ENCODE data around the gene CSN1S1. TPM values are rescaled to one million over a fixed set of nuclear protein-coding genes. Genes with fewer than 3 reads are reported as not detected.

CSN1S1 gene
- total and polyA plus RNA-seq, 2 of the 13 experiments (the other 11 are each of a cell fraction or from before 2014, with no cell fraction given), result not detected

GRCh38 chr4:69984030-69984443, 53.2 kb downstream of the CSN1S1 start (continued):
- TF ChIP-seq ZNF256 (CRISPR knock-in tag; conservative IDR thresholded peaks at IDR 0.05) (no peak), MYPOP (CRISPR knock-in tag; IDR thresholded peaks at IDR 0.05) (no peak), TBX3 (IDR thresholded peaks at IDR 0.05; ENCODE audit: borderline replicate concordance) (no peak), ZMYM3 (CRISPR knock-in tag; IDR thresholded peaks at IDR 0.05) (peak; percentile 60; the same call in 1 of the 2 replicates), MXD4 (CRISPR knock-in tag; IDR thresholded peaks at IDR 0.05) (no peak), GFI1 (CRISPR knock-in tag; IDR thresholded peaks at IDR 0.05; ENCODE audit: borderline replicate concordance) (0 out of 2 replicates have a peak, but pooled peaks have one; percentile 27), THAP11 (CRISPR knock-in tag; IDR thresholded peaks at IDR 0.05) (no peak; the same call in 1 of the 2 replicates), ELF3 (CRISPR knock-in tag; IDR thresholded peaks at IDR 0.05) (peak; percentile 53; the same call in 1 of the 2 replicates), HOXA5 (CRISPR knock-in tag; IDR thresholded peaks at IDR 0.05) (peak; percentile 42; the same call in 1 of the 2 replicates)
- TF ChIP-seq, protein P1, sequence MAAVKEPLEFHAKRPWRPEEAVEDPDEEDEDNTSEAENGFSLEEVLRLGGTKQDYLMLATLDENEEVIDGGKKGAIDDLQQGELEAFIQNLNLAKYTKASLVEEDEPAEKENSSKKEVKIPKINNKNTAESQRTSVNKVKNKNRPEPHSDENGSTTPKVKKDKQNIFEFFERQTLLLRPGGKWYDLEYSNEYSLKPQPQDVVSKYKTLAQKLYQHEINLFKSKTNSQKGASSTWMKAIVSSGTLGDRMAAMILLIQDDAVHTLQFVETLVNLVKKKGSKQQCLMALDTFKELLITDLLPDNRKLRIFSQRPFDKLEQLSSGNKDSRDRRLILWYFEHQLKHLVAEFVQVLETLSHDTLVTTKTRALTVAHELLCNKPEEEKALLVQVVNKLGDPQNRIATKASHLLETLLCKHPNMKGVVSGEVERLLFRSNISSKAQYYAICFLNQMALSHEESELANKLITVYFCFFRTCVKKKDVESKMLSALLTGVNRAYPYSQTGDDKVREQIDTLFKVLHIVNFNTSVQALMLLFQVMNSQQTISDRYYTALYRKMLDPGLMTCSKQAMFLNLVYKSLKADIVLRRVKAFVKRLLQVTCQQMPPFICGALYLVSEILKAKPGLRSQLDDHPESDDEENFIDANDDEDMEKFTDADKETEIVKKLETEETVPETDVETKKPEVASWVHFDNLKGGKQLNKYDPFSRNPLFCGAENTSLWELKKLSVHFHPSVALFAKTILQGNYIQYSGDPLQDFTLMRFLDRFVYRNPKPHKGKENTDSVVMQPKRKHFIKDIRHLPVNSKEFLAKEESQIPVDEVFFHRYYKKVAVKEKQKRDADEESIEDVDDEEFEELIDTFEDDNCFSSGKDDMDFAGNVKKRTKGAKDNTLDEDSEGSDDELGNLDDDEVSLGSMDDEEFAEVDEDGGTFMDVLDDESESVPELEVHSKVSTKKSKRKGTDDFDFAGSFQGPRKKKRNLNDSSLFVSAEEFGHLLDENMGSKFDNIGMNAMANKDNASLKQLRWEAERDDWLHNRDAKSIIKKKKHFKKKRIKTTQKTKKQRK (IDR thresholded peaks at IDR 0.05; ENCODE audit: low read length), result no peak
- TF ChIP-seq, protein P2, sequence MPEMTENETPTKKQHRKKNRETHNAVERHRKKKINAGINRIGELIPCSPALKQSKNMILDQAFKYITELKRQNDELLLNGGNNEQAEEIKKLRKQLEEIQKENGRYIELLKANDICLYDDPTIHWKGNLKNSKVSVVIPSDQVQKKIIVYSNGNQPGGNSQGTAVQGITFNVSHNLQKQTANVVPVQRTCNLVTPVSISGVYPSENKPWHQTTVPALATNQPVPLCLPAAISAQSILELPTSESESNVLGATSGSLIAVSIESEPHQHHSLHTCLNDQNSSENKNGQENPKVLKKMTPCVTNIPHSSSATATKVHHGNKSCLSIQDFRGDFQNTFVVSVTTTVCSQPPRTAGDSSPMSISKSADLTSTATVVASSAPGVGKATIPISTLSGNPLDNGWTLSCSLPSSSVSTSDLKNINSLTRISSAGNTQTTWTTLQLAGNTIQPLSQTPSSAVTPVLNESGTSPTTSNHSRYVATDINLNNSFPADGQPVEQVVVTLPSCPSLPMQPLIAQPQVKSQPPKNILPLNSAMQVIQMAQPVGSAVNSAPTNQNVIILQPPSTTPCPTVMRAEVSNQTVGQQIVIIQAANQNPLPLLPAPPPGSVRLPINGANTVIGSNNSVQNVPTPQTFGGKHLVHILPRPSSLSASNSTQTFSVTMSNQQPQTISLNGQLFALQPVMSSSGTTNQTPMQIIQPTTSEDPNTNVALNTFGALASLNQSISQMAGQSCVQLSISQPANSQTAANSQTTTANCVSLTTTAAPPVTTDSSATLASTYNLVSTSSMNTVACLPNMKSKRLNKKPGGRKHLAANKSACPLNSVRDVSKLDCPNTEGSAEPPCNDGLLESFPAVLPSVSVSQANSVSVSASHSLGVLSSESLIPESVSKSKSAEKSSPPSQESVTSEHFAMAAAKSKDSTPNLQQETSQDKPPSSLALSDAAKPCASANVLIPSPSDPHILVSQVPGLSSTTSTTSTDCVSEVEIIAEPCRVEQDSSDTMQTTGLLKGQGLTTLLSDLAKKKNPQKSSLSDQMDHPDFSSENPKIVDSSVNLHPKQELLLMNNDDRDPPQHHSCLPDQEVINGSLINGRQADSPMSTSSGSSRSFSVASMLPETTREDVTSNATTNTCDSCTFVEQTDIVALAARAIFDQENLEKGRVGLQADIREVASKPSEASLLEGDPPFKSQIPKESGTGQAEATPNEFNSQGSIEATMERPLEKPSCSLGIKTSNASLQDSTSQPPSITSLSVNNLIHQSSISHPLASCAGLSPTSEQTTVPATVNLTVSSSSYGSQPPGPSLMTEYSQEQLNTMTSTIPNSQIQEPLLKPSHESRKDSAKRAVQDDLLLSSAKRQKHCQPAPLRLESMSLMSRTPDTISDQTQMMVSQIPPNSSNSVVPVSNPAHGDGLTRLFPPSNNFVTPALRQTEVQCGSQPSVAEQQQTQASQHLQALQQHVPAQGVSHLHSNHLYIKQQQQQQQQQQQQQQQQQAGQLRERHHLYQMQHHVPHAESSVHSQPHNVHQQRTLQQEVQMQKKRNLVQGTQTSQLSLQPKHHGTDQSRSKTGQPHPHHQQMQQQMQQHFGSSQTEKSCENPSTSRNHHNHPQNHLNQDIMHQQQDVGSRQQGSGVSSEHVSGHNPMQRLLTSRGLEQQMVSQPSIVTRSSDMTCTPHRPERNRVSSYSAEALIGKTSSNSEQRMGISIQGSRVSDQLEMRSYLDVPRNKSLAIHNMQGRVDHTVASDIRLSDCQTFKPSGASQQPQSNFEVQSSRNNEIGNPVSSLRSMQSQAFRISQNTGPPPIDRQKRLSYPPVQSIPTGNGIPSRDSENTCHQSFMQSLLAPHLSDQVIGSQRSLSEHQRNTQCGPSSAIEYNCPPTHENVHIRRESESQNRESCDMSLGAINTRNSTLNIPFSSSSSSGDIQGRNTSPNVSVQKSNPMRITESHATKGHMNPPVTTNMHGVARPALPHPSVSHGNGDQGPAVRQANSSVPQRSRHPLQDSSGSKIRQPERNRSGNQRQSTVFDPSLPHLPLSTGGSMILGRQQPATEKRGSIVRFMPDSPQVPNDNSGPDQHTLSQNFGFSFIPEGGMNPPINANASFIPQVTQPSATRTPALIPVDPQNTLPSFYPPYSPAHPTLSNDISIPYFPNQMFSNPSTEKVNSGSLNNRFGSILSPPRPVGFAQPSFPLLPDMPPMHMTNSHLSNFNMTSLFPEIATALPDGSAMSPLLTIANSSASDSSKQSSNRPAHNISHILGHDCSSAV (CRISPR knock-in tag; IDR thresholded peaks at IDR 0.05; ENCODE audit: borderline replicate concordance), result no peak
- TF ChIP-seq, protein P3, sequence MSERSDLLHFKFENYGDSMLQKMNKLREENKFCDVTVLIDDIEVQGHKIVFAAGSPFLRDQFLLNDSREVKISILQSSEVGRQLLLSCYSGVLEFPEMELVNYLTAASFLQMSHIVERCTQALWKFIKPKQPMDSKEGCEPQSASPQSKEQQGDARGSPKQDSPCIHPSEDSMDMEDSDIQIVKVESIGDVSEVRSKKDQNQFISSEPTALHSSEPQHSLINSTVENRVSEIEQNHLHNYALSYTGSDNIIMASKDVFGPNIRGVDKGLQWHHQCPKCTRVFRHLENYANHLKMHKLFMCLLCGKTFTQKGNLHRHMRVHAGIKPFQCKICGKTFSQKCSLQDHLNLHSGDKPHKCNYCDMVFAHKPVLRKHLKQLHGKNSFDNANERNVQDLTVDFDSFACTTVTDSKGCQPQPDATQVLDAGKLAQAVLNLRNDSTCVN (CRISPR knock-in tag; IDR thresholded peaks at IDR 0.05; ENCODE audit: borderline replicate concordance), result no peak
- TF ChIP-seq, protein P4, sequence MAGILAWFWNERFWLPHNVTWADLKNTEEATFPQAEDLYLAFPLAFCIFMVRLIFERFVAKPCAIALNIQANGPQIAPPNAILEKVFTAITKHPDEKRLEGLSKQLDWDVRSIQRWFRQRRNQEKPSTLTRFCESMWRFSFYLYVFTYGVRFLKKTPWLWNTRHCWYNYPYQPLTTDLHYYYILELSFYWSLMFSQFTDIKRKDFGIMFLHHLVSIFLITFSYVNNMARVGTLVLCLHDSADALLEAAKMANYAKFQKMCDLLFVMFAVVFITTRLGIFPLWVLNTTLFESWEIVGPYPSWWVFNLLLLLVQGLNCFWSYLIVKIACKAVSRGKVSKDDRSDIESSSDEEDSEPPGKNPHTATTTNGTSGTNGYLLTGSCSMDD (CRISPR knock-in tag; IDR thresholded peaks at IDR 0.05), result no peak

Measured in HepG2 (cell line).